Neural progenitor cell (in vitro differentiated cells): Measurements from ENCODE around the gene VCAN. TPM values are rescaled to one million over a fixed set of nuclear protein-coding genes. Genes with fewer than 3 reads are reported as not detected.

Experiments used
- DNase-seq: peaks from one replicate; pipeline ENCODE4 v3.0.0-alpha.2; 2016; ENCODE audit warnings: low spot score
- H2AFZ ChIP-seq: fragments of 200-600 bp; sonication (generic); replicated peaks from 2 replicates; pipeline ENCODE4 v1.6.1; 2016; ENCODE audit warnings: antibody characterized with exemption
- H3F3A ChIP-seq: fragments of 200-600 bp; sonication (generic); 2 replicates; pipeline ENCODE4 v1.6.1; 2016; ENCODE audit warnings: antibody characterized with exemption, low read depth
- H3K27ac ChIP-seq: fragments of 200-600 bp; sonication (generic); 2 replicates; pipeline ENCODE4 v1.5.1; 2016; ENCODE audit warnings: mild to moderate bottlenecking
- H3K27me3 ChIP-seq: fragments of 200-600 bp; sonication (generic); 2 replicates; pipeline ENCODE4 v1.6.1; 2016; ENCODE audit warnings: mild to moderate bottlenecking, moderate library complexity
- H3K36me3 ChIP-seq: fragments of 200-600 bp; sonication (generic); 2 replicates; pipeline ENCODE4 v1.5.1; 2016
- H3K4me1 ChIP-seq: fragments of 200-600 bp; sonication (generic); 2 replicates; pipeline ENCODE4 v1.6.1; 2016; ENCODE audit warnings: mixed run types
- H3K4me2 ChIP-seq: fragments of 200-600 bp; sonication (generic); 2 replicates; pipeline ENCODE4 v1.6.1; 2016
- H3K4me3 ChIP-seq: fragments of 200-600 bp; sonication (generic); 2 replicates; pipeline ENCODE4 v1.5.1; 2016
- H3K79me2 ChIP-seq: fragments of 200-600 bp; sonication (generic); 2 replicates; pipeline ENCODE4 v1.6.1; 2016; ENCODE audit warnings: low read depth
- H3K9ac ChIP-seq: fragments of 200-600 bp; sonication (generic); 2 replicates; pipeline ENCODE4 v1.6.1; 2016
- H3K9me3 ChIP-seq: fragments of 200-600 bp; sonication (generic); 2 replicates; pipeline ENCODE4 v1.5.1; 2016; ENCODE audit warnings: low read depth
- H4K20me1 ChIP-seq: fragments of 200-600 bp; sonication (generic); 2 replicates; pipeline ENCODE4 v1.6.1; 2016; ENCODE audit warnings: low read depth
- H3K27ac Mint-ChIP-seq: 3 replicates; pipeline ENCODE4 v1.8.0; 2021; ENCODE audit warnings: mixed read lengths
- H3K27me3 Mint-ChIP-seq: 2 replicates; pipeline ENCODE4 v1.8.0; 2022; ENCODE audit warnings: low read depth, mild to moderate bottlenecking, inconsistent platforms, moderate library complexity, mixed read lengths; ENCODE audit not compliant: insufficient read depth
- H3K36me3 Mint-ChIP-seq: 3 replicates; pipeline ENCODE4 v1.8.0; 2021; ENCODE audit warnings: mixed read lengths
- H3K4me1 Mint-ChIP-seq: 3 replicates; pipeline ENCODE4 v1.8.0; 2021; ENCODE audit warnings: mixed read lengths
- H3K4me3 Mint-ChIP-seq: 3 replicates; pipeline ENCODE4 v1.8.0; 2021; ENCODE audit warnings: mild to moderate bottlenecking, moderate library complexity, mixed read lengths
- H3K9me3 Mint-ChIP-seq: 3 replicates; pipeline ENCODE4 v1.8.0; 2020; ENCODE audit warnings: mixed read lengths
- CTCF ChIP-seq: fragments of 200-600 bp; sonication (generic); IDR thresholded peaks from 2 replicates; pipeline ENCODE4 v1.5.1; 2017; ENCODE audit warnings: antibody characterized with exemption, mild to moderate bottlenecking
- EZH2 ChIP-seq: fragments of 200-600 bp; sonication (generic); IDR thresholded peaks from 2 replicates; pipeline ENCODE4 v1.6.1; 2017; ENCODE audit warnings: antibody characterized with exemption, mild to moderate bottlenecking, moderate library complexity
- EZH2phosphoT487 ChIP-seq: fragments of 200-600 bp; sonication (generic); IDR thresholded peaks from 2 replicates; pipeline ENCODE4 v1.6.1; 2017; ENCODE audit warnings: antibody characterized with exemption
- total RNA-seq: library from RNA; depleted of rRNA; stranded (reverse); fragments of >200 nt; gene quantifications from 2 replicates; pipeline ENCODE4 v1.2.3, GENCODE V29; 2015; ENCODE audit warnings: low replicate concordance

VCAN gene
- total RNA-seq, 1 donor from 2014 or later = 101 TPM

GRCh38 chr5:83446253-83446947 is 25.1 kb upstream of the VCAN start:
- Mint-ChIP-seq H3K4me1 (peaks cover 2% of the 10 kb centered on the region), H3K4me3 (no peak overlapping the region), H3K9me3 (no peaks in the 10 kb centered on the region), H3K27me3 (no peaks in the 10 kb centered on the region), H3K27ac (no peak overlapping the region), H3K36me3 (no peaks in the 10 kb centered on the region)
- no peak overlapping the region for H3K27ac ChIP-seq
- peaks cover 4% of the 10 kb centered on the region for H3F3A ChIP-seq
- DNase-seq = no peak
- H3K79me2 ChIP-seq = no peaks in the 10 kb centered on the region
- H3K27me3 ChIP-seq = no peaks in the 10 kb centered on the region
- H3K4me1 ChIP-seq = no peaks in the 10 kb centered on the region
- no peak overlapping the region for H2AFZ ChIP-seq
- no peaks in the 10 kb centered on the region for H3K36me3 ChIP-seq
- no peak overlapping the region for H3K4me2 ChIP-seq
- no peak for TF ChIP-seq EZH2phosphoT487
- TF ChIP-seq CTCF = no peak
- no peak for TF ChIP-seq EZH2
- no peak overlapping the region for H3K4me3 ChIP-seq
- H3K9ac ChIP-seq = no peak overlapping the region
- H4K20me1 ChIP-seq = no peaks in the 10 kb centered on the region
- no peaks in the 10 kb centered on the region for H3K9me3 ChIP-seq

- no peak overlapping the region for H3K4me3 Mint-ChIP-seq
- H3K27me3 ChIP-seq = no peaks in the 10 kb centered on the region
- peaks cover 2% of the 10 kb centered on the region for H3K4me1 Mint-ChIP-seq
- H3K4me3 ChIP-seq = no peak overlapping the region
- H4K20me1 ChIP-seq = no peaks in the 10 kb centered on the region
- no peak for DNase-seq
- no peaks in the 10 kb centered on the region for H3K4me1 ChIP-seq
- no peak overlapping the region for H3K9ac ChIP-seq
- no peaks in the 10 kb centered on the region for H3K36me3 ChIP-seq
- no peak overlapping the region for H3K27ac Mint-ChIP-seq
- no peaks in the 10 kb centered on the region for H3K27me3 Mint-ChIP-seq
- H3K79me2 ChIP-seq = no peaks in the 10 kb centered on the region
- no peak overlapping the region for H2AFZ ChIP-seq
- peaks cover 7% of the 10 kb centered on the region for H3K9me3 Mint-ChIP-seq
- no peak overlapping the region for H3K27ac ChIP-seq
- TF ChIP-seq CTCF (no peak), EZH2 (no peak), EZH2phosphoT487 (no peak)
- H3K36me3 Mint-ChIP-seq = no peaks in the 10 kb centered on the region
- H3K4me2 ChIP-seq = no peak overlapping the region
- peaks cover 4% of the 10 kb centered on the region for H3F3A ChIP-seq
- H3K9me3 ChIP-seq = no peaks in the 10 kb centered on the region
These were observed 24.0 kb upstream of the VCAN start for GRCh38 chr5:83447533-83447932.

DNA sequence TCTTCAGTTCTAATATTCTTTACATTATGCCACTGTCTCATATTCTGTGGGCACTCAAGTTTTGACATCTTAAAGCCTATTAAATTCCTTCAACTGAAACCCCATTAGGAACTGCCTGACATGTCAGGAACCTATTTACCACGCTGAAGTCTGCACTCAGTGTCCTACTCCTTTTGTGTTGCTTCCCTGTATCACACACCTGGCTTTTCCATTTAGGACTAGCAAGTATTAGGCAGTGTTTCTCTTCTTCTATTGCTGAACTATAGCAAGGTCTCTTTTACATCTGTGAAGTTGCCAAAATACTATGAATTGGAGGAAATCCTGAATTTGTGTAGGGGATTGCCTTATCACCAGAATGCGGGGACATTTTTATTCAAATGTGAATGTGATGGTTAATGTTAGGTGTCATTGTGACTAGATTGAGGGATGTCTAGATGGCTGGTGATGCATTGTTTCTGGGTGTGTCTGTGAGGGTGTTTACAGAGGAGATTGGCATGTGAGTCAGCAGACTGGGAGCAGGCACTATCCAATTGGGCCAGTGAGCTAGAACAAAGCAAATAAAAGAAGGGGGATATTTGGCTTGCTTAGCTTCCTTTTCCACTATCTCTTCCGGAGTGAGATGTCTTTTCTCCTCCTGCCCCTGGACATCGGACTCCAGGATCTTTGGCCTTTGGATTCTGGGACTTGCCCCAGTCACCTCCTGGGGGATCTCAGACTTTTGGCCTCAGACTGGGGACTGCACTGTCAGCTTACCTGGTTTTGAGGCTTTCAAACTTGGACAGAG is 21.2 kb upstream of the VCAN start:
- no peaks in the 10 kb centered on the region for H3K79me2 ChIP-seq
- no peak overlapping the region for H3K4me2 ChIP-seq
- Mint-ChIP-seq H3K36me3 (no peaks in the 10 kb centered on the region), H3K4me3 (no peak overlapping the region), H3K9me3 (peaks cover 18% of the 10 kb centered on the region), H3K4me1 (peaks cover 2% of the 10 kb centered on the region), H3K27ac (no peak overlapping the region), H3K27me3 (no peaks in the 10 kb centered on the region)
- H3K4me1 ChIP-seq = no peaks in the 10 kb centered on the region
- H3F3A ChIP-seq = peaks cover 4% of the 10 kb centered on the region
- H3K9ac ChIP-seq = no peak overlapping the region
- H3K36me3 ChIP-seq = no peaks in the 10 kb centered on the region
- peak overlapping the region; percentile 65 for H2AFZ ChIP-seq
- no peak for TF ChIP-seq EZH2phosphoT487
- TF ChIP-seq EZH2 = no peak
- TF ChIP-seq CTCF = no peak
- no peak for DNase-seq
- H4K20me1 ChIP-seq = no peaks in the 10 kb centered on the region
- peaks cover 11% of the 10 kb centered on the region for H3K9me3 ChIP-seq
- H3K4me3 ChIP-seq = no peak overlapping the region
- H3K27ac ChIP-seq = no peak overlapping the region
- no peaks in the 10 kb centered on the region for H3K27me3 ChIP-seq
